Measurements from ENCODE around the gene CFAP74.

DNA sequence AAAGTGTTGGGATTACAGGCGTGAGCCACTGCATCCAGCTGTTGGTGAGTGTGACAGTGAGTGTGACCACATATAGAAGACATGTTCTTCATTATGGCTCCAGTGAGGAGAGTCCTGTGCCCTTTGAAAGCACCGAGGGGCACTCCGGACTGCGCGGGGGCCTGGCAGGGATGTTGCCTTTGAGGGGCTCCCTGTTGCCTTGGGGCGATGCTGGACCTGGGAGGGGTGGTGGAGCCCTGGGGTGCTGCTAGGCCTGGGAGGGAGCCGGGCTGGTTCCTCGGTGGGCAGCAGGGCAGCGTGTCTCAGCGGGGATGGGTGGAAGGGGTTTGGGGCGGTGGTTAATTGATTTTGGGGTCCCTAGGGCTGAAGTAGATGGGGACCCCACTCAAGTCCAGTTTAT lies 25.5 kb downstream of the CFAP74 start:
- TF ChIP-seq, protein P1, sequence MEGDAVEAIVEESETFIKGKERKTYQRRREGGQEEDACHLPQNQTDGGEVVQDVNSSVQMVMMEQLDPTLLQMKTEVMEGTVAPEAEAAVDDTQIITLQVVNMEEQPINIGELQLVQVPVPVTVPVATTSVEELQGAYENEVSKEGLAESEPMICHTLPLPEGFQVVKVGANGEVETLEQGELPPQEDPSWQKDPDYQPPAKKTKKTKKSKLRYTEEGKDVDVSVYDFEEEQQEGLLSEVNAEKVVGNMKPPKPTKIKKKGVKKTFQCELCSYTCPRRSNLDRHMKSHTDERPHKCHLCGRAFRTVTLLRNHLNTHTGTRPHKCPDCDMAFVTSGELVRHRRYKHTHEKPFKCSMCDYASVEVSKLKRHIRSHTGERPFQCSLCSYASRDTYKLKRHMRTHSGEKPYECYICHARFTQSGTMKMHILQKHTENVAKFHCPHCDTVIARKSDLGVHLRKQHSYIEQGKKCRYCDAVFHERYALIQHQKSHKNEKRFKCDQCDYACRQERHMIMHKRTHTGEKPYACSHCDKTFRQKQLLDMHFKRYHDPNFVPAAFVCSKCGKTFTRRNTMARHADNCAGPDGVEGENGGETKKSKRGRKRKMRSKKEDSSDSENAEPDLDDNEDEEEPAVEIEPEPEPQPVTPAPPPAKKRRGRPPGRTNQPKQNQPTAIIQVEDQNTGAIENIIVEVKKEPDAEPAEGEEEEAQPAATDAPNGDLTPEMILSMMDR (IDR thresholded peaks at IDR 0.05), result no peak
- TF ChIP-seq POLR2A (IDR thresholded peaks at IDR 0.05), result no peak

Data from testis (tissue), 2 donors.